SK-N-MC (cell line): ENCODE data around the gene BACH1.

Experiments used
- DNase-seq: peaks from one replicate; pipeline ENCODE4 v3.0.0-alpha.2; 2011; ENCODE audit warnings: low read depth, low spot score
- H3K27ac ChIP-seq: fragments of 200-600 bp; sonication (generic); 2 replicates; pipeline ENCODE4 v1.5.1; 2016; ENCODE audit warnings: mixed run types
- H3K36me3 ChIP-seq: fragments of 200-600 bp; sonication (generic); 2 replicates; pipeline ENCODE4 v1.6.1; 2017; ENCODE audit warnings: antibody characterized with exemption, low read length, mixed read lengths; ENCODE audit not compliant: insufficient read depth
- H3K4me3 ChIP-seq: fragments of 200-600 bp; sonication (generic); 2 replicates; pipeline ENCODE4 v1.5.1; 2016
- H3K9ac ChIP-seq: fragments of 200-600 bp; sonication (generic); 2 replicates; pipeline ENCODE4 v1.8.0; 2017; ENCODE audit warnings: mixed run types, mixed read lengths; ENCODE audit not compliant: insufficient read length
- H3K9me3 ChIP-seq: fragments of 200-600 bp; sonication (generic); 2 replicates; pipeline ENCODE4 v1.6.1; 2017; ENCODE audit warnings: low read depth, mild to moderate bottlenecking, antibody characterized with exemption, low read length, moderate library complexity, mixed read lengths
- EZH2 ChIP-seq: fragments of 200-600 bp; sonication (generic); IDR thresholded peaks from one replicate; pipeline ENCODE4 v1.6.1; 2017; ENCODE audit warnings: antibody characterized with exemption
- FOXP2 ChIP-seq: optimal IDR thresholded peaks from 2 replicates; pipeline ENCODE3; 2011; ENCODE audit warnings: mild to moderate bottlenecking, moderate library complexity; ENCODE audit not compliant: insufficient read depth; ENCODE audit errors: extremely low read length, control extremely low read depth
- POLR2AphosphoS5 ChIP-seq: IDR thresholded peaks from 2 replicates; pipeline ENCODE4 v1.6.1; 2012; ENCODE audit warnings: mild to moderate bottlenecking, low read depth, low read length, borderline replicate concordance

The BACH1 gene

GRCh38 chr21:29374481-29374880, 75.8 kb downstream of the BACH1 start:
- Histone ChIP-seq H3K4me3 (no peak overlapping the region), H3K36me3 (no peaks in the 10 kb centered on the region), H3K9ac (no peak overlapping the region), H3K9me3 (no peaks in the 10 kb centered on the region), H3K27ac (no peak overlapping the region)
- TF ChIP-seq POLR2AphosphoS5: no peak
- DNase-seq: no peak

DNA sequence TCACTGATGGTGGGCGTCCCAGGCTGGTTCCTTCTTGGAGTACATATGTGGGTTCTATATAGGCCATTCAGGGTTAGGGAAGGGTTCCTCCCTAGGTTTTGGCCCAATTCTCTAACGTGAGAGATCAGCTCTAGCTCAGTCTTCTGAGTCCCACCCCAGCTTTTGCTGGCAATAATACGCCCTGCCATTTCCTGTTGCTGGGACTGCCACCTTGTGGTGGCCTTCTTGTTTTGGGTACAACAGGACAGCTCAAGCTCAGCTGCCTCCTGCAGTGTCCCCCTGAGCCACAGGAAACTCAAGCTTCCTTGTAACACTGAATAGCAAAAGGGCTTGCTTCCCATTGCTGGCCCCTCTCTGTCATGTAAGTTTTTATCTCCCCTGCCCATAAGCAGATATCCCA, 77.8 kb downstream of the BACH1 start:
- no peaks in the 10 kb centered on the region for H3K9me3 ChIP-seq
- no peak overlapping the region for H3K9ac ChIP-seq
- no peak for DNase-seq
- H3K27ac ChIP-seq: no peak overlapping the region
- no peak overlapping the region for H3K4me3 ChIP-seq
- no peak for TF ChIP-seq POLR2AphosphoS5
- TF ChIP-seq FOXP2: no peak
- TF ChIP-seq EZH2: no peak
- no peaks in the 10 kb centered on the region for H3K36me3 ChIP-seq

GRCh38 chr21:29377266-29377665, 78.5 kb downstream of the BACH1 start:
- Histone ChIP-seq H3K27ac (no peak overlapping the region), H3K36me3 (no peaks in the 10 kb centered on the region), H3K9me3 (no peaks in the 10 kb centered on the region), H3K4me3 (no peak overlapping the region), H3K9ac (no peak overlapping the region)
- TF ChIP-seq EZH2: no peak
- DNase-seq: no peak

- Histone ChIP-seq H3K9ac (no peak overlapping the region), H3K9me3 (no peaks in the 10 kb centered on the region), H3K27ac (no peak overlapping the region), H3K36me3 (no peaks in the 10 kb centered on the region), H3K4me3 (no peak overlapping the region)
- DNase-seq: no peak
- no peak for TF ChIP-seq FOXP2
- no peak for TF ChIP-seq POLR2AphosphoS5
- no peak for TF ChIP-seq EZH2
These were observed 80.1 kb downstream of the BACH1 start for GRCh38 chr21:29378832-29379231.

DNA sequence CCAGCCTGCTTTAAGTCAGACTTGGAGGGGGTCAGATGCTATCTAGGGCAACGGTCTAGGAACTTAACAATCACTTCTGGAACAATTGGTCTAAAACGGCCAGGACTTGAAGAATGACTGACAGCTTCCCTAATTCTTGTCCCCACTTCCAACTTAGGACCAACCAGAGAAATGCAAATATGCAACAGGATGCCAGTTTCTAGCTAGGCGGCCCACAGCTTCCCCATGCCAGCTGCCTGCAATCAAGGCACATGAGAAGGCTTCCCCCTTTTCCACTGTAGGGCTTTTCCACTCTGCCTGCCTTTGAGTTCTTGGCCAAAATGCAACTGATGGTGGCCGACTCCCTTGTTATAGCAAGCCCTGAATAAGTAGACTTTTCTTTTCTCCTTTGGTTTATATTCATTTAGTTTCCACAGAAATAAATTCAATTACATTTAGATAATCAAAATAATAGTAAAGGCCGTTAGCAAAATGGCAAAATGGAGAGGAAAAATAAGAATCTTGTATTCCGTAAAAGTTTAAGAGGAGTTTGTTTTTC, 80.9 kb downstream of the BACH1 start:
- Histone ChIP-seq H3K9ac (no peak overlapping the region), H3K27ac (no peak overlapping the region), H3K9me3 (no peaks in the 10 kb centered on the region), H3K36me3 (no peaks in the 10 kb centered on the region), H3K4me3 (no peak overlapping the region)
- TF ChIP-seq EZH2 (no peak), POLR2AphosphoS5 (no peak), FOXP2 (no peak)
- no peak for DNase-seq

- no peak overlapping the region for H3K27ac ChIP-seq
- H3K9me3 ChIP-seq: no peaks in the 10 kb centered on the region
- no peak for DNase-seq
- no peak overlapping the region for H3K4me3 ChIP-seq
- no peaks in the 10 kb centered on the region for H3K36me3 ChIP-seq
- TF ChIP-seq EZH2: no peak
- TF ChIP-seq POLR2AphosphoS5: no peak
- TF ChIP-seq FOXP2: no peak
- H3K9ac ChIP-seq: no peak overlapping the region
These were observed 83.4 kb downstream of the BACH1 start for GRCh38 chr21:29382030-29382654.

DNA sequence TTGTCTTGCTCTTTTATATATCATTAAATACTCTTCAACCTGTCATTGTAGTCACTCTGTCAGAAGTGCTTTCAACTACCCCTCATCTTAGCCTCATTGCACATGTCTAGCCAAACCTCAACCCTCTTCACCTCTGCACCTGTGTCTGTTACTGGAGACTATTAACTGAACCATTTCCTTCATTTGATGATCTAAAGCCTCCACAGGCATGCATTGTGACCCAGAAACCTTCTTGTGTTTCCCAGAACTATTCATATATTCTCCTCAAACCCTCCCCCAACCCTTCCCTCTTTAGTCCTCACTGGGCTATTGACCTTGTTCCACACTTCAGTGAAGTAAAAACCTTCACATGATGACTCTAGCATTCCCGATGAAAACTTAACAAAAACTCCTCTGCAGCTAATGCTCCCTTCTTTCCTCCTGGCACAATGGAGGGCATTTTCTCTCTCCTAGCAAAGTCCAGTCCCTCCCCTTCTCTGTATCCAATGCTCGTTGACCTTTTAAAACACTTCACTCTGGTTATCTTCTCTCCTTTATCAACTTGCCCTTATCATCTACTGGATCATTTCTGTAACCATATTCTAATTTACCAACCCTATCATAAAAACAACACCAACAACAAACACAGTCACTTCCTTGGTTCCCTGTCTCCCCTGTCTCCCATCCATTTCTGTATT, 86.1 kb downstream of the BACH1 start:
- no peaks in the 10 kb centered on the region for H3K9me3 ChIP-seq
- DNase-seq: no peak
- H3K27ac ChIP-seq: no peak overlapping the region
- TF ChIP-seq EZH2 (no peak), POLR2AphosphoS5 (no peak), FOXP2 (no peak)
- no peaks in the 10 kb centered on the region for H3K36me3 ChIP-seq
- H3K4me3 ChIP-seq: no peak overlapping the region
- no peak overlapping the region for H3K9ac ChIP-seq

- H3K9me3 ChIP-seq: no peaks in the 10 kb centered on the region
- no peak for TF ChIP-seq FOXP2
- no peak for TF ChIP-seq EZH2
- TF ChIP-seq POLR2AphosphoS5: no peak
- no peak overlapping the region for H3K4me3 ChIP-seq
- no peak overlapping the region for H3K9ac ChIP-seq
- DNase-seq: no peak
- no peaks in the 10 kb centered on the region for H3K36me3 ChIP-seq
- H3K27ac ChIP-seq: no peak overlapping the region
These were observed 87.3 kb downstream of the BACH1 start for GRCh38 chr21:29385934-29386520.
